Stimulated activated CD4-positive, alpha-beta T cell treated with anti-CD3 and anti-CD28 coated beads, Interleukin-12 subunit alpha, Interleukin-12 subunit beta, amount 100 ng/mL, for 48 hours (primary cell): ENCODE results near the gene PSME1.

Experiments
- DNase-seq, 3 donors: peaks; one replicate each; pipeline ENCODE4 v3.0.0-alpha.2; 2020; ENCODE audit warnings: low read depth in 2 of 3, low spot score in 1 of 3

Gene PSME1

GRCh38 chr14:24186831-24187538, 51.0 kb downstream of the PSME1 start:
- DNase-seq, result no peak

- no peak for DNase-seq
Observed at GRCh38 chr14:24187539-24187915, 51.5 kb downstream of the PSME1 start.
